CD4-positive, alpha-beta T cell treated with Interleukin-15 for 4 hours (primary cell): ENCODE data around the gene CCDC159.
"Not testable (repeated sequence)": the region's sequence is repeated elsewhere in the genome, so short reads cannot be mapped to it uniquely, and the experiment has no call there.

Experiments
- DNase-seq: peaks from one replicate; pipeline ENCODE4 v3.0.0-alpha.2; 2020; ENCODE audit warnings: low spot score

CCDC159 gene

GRCh38 chr19:11365557-11366117, 19.3 kb downstream of the CCDC159 start:
- no peak for DNase-seq

- DNase-seq = no peak
These were observed 21.2 kb downstream of the CCDC159 start for GRCh38 chr19:11367528-11367927.

DNA sequence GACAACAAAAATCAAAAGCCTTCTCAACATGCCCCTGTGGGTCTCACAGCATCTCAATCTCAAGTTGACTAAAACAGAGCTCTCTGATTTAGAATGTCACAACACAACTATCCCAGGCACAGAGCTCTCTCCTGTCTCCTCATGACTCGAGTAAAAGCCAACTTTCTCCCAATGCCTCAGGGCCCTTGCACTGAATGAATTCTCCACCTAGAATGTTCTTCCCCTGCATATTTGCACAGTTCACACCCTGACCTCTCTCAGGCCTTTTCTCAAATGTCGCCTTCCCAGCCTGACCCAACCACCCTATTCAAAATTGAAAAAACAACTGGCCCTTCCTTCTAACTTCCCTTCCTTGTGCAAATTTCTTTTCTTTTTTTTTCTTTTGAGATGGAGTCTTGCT, 24.4 kb downstream of the CCDC159 start:
- no peak for DNase-seq

- DNase-seq = no peak
These were observed 27.0 kb downstream of the CCDC159 start for GRCh38 chr19:11373166-11373884.

- no peak for DNase-seq
These were observed 27.6 kb downstream of the CCDC159 start for GRCh38 chr19:11373885-11374432.

- DNase-seq = peak; percentile 99
These were observed 28.3 kb downstream of the CCDC159 start, which contains the start of gene SWSAP1 for GRCh38 chr19:11374433-11375142. TSS of gene SWSAP1 (plus strand) at chr19:11374666. CDS start at chr19:11374681, 15 bp downstream.

DNA sequence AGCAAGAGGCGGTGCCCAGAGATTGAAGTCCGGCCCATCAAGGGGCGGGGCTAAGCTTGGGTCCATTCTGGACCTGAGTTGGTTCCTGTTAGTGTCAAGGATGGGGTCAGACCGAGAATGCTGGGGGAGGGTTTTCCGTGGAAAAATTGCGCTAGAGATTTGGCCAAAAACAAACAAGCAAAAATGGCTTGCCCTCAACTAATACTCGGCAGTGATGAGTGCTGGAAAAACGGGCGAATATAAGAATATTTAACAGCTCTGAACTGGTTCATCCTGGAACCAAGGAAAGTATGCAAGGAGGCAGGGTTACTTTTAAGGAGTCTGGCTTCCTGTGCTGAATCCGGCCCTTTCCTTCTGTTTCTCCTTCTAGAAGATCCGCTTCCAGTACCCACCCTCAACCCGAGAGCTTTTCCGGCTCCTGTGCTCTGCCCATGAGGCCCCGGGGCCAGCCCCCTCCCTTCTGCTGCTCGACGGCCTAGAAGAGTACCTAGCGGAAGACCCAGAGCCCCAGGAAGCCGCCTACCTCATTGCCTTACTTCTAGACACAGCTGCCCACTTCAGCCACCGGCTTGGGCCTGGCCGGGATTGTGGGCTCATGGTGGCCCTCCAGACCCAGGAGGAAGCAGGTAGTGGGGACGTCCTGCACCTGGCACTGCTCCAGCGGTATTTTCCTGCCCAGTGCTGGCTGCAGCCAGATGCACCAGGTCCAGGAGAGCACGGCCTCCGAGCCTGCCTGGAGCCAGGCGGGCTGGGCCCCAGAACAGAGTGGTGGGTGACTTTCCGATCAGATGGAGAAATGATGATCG, 29.0 kb downstream of the CCDC159 start:
- peak; percentile 74 for DNase-seq

- peak; percentile 14 for DNase-seq
These were observed 30.9 kb downstream of the CCDC159 start for GRCh38 chr19:11377237-11377636.

GRCh38 chr19:11377756-11378155, 31.4 kb downstream of the CCDC159 start:
- no peak for DNase-seq

DNA sequence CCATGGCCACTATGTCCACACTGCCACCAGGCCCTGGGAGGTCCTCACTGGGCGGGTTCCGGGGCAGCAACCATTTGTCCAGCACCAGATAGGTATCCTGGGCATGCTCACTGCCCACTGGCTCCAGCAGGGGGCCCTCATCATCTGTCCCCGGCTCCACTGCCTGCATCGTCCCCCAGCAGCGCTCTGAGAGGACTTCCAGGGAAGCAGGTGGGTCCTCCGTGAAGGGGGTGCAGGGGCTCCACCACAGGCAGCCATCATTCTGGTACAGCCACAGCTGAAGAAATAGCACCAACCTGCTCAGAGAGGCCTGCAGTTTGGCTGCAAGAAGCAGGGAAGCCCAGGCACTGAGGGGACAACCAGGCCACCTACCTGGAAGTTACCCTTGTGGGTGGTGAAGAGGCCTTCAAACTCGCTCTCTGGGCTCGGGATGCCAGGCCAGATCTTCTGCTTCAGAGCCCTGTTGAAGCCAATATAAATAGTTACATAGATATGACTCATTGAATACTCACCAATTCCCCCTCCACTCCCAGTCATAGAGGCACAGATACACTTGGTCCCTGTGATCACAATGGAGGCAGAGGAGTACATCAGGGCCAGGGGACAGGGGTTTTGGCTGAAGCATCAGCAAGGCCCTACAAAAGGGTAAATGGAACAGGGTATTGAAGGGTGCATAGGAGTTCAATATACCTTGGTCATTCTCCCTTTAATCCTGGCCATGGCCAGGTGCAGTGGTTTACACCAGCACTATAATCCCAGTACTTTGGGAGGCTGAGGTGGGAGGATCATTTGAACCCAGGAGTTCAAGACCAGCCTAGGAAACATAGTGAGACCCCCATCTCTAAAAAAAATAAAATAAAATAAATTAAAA, 32.2 kb downstream of the CCDC159 start:
- DNase-seq = no peak

- not testable (repeated sequence) for DNase-seq
These were observed 33.0 kb downstream of the CCDC159 start for GRCh38 chr19:11379269-11379845.

GRCh38 chr19:11379857-11380350, 33.6 kb downstream of the CCDC159 start:
- no peak for DNase-seq

GRCh38 chr19:11380653-11381537, 34.6 kb downstream of the CCDC159 start:
- DNase-seq = peak; percentile 99

- DNase-seq = peak; percentile 18
These were observed 36.8 kb downstream of the CCDC159 start for GRCh38 chr19:11382898-11383705.

DNA sequence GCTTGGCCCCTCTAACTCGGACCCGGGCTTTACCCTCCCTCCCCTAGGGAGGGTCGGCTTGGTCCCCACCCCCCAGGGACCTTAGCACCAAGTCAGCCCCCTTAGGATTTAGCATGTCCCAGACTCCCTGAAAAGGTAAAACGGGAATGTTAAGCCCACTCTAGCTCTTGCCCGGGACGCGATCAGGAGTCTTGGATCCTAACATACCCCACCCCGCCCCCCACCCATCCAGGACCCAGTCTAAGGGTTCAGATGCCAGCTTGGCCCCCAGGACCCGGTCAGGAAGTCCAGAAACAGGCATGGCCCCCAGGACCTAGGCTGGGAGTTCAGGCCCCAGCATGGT, 37.4 kb downstream of the CCDC159 start:
- no peak for DNase-seq

DNA sequence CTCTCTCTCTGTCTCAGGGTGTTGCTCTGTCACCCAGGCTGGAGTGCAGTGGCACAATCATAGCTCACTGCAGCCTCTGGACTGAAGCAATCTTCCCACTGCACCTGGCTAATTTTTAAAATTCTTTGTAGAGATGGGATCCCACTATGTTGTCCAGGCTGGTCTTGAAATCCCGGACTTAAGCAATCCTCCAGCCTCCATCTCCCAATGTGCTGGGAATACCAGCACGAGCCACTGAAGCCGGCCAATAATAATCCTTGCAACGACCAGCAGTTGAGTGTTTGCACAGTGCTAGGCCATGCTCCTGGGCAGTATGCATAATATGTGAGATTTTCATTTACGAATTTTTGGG, 38.4 kb downstream of the CCDC159 start:
- DNase-seq = no peak

GRCh38 chr19:11387162-11388034, 41.1 kb downstream of the CCDC159 start:
- no peak for DNase-seq

- DNase-seq = no peak
These were observed 44.0 kb downstream of the CCDC159 start for GRCh38 chr19:11390359-11390758.
